ACC112 (cell line): ENCODE measurements around the gene EFHB.
"Not testable (repeated sequence)": the region's sequence is repeated elsewhere in the genome, so short reads cannot be mapped to it uniquely, and the experiment has no call there.

Source experiments
- H2AFZ ChIP-seq: fragments of 200-600 bp; sonication (generic); one replicate; pipeline ENCODE4 v1.6.0; 2017; ENCODE audit warnings: antibody characterized with exemption, low read length; ENCODE audit not compliant: unreplicated experiment
- H3K27ac ChIP-seq: fragments of 200-600 bp; sonication (generic); 2 replicates; pipeline ENCODE4 v1.5.1; 2014; ENCODE audit warnings: low read depth, mild to moderate bottlenecking, antibody characterized with exemption, low read length, moderate library complexity
- H3K27me3 ChIP-seq: fragments of 200-600 bp; sonication (generic); 2 replicates; pipeline ENCODE4 v1.6.1; 2014; ENCODE audit warnings: mild to moderate bottlenecking, antibody characterized with exemption, low read length, moderate library complexity, mixed read lengths; ENCODE audit not compliant: insufficient read depth
- H3K36me3 ChIP-seq: fragments of 200-600 bp; sonication (generic); 2 replicates; pipeline ENCODE4 v1.6.1; 2016; ENCODE audit warnings: mild to moderate bottlenecking, antibody characterized with exemption, low read length, moderate library complexity, mixed read lengths; ENCODE audit not compliant: insufficient read depth
- H3K4me1 ChIP-seq: fragments of 200-600 bp; sonication (generic); one replicate; pipeline ENCODE4 v1.6.1; 2016; ENCODE audit warnings: low read length, mixed read lengths; ENCODE audit not compliant: insufficient read depth, unreplicated experiment, control insufficient read depth
- H3K4me3 ChIP-seq: fragments of 200-600 bp; sonication (generic); 2 replicates; pipeline ENCODE4 v1.5.1; 2014; ENCODE audit warnings: mild to moderate bottlenecking, low read depth, low read length
- H3K79me2 ChIP-seq: fragments of 200-600 bp; sonication (generic); one replicate; pipeline ENCODE4 v1.6.0; 2016; ENCODE audit warnings: low read length; ENCODE audit not compliant: control insufficient read depth, unreplicated experiment, insufficient read depth

EFHB gene

DNA sequence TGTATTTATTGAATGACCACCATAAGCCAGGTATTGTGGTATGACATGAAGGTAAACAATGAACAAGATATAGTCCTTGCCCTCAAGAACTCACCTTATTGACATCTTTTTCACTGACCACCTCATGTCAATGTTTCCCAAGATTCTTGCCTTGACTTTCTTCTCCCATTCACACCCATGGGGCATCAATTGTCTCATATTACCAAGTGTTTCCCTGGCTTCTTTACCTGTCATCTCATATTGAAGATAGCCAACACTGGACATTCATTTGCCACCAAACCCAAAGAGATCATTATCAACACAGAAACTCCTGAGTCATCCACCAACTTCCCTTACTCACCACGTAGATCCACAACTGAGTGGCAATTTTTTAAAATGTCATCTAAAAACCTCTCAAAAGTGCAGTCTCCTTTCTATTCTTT is 2.2 kb downstream of the EFHB start:
- no peak overlapping the region for H2AFZ ChIP-seq
- H3K27ac ChIP-seq = no peak overlapping the region
- no peaks in the 10 kb centered on the region for H3K79me2 ChIP-seq
- H3K27me3 ChIP-seq = no peaks in the 10 kb centered on the region
- H3K36me3 ChIP-seq = no peaks in the 10 kb centered on the region
- H3K4me1 ChIP-seq = peaks cover 6% of the 10 kb centered on the region
- H3K4me3 ChIP-seq = no peak overlapping the region

DNA sequence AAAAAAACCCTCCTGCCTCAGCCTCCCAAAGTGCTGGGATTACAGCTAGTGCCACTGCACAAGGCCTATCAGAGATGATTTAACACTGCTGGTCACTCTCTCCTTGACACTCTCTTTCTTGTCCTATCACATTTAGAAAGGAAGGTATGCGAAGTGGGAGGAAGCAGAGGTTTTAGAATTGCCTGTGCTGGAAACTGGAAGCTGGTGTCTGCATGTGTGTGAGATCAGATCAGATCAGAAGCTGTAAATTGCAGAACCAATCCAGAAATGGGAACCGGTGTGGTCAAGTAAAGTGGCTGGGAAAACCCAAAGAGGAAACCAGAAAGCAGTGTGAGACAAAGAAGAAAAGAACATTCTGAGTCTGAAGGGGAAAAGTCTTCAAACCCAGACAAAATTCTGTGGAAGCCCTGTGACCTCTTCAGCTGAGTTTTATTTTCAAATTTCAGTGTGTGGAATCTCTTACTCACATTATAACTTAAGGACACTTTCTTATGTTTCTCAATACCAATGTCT is 2.8 kb downstream of the EFHB start:
- no peak overlapping the region for H3K4me3 ChIP-seq
- no peaks in the 10 kb centered on the region for H3K36me3 ChIP-seq
- H3K27me3 ChIP-seq = no peaks in the 10 kb centered on the region
- H3K4me1 ChIP-seq = peaks cover 6% of the 10 kb centered on the region
- H2AFZ ChIP-seq = no peak overlapping the region
- H3K79me2 ChIP-seq = no peaks in the 10 kb centered on the region
- no peak overlapping the region for H3K27ac ChIP-seq

DNA sequence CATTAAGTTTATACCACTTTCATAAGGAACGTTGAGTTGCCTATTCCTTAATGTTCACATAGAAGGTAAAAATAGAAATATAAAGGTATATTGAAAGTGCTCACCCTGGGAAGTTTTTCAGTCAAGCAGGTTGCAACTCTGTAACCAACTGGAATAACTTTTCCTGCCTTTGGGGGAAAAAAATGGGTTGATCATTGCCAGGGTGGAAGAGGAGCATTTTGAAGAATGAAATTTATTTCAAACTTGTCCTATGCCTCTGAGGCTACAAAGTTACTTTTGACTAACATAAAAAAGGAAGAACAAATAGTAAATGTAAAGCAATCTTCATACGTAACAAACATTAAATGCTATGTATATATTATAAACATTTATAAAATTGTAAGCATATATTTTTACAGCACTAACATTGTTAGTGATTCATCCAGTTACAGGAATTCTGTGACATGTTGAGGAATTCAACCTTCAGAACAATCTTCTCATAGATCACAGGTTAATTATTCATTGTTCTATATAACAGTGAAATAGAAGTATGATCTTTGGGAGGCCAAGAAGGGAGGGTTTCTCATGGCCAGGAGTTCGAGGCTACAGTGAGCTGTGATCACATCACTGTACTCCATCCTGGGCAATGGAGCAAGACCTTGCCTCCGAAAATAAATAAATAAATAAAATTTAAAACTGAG is 13.5 kb downstream of the EFHB start:
- Histone ChIP-seq H2AFZ (no peak overlapping the region), H3K27ac (no peak overlapping the region), H3K4me3 (no peak overlapping the region), H3K27me3 (no peaks in the 10 kb centered on the region), H3K36me3 (no peaks in the 10 kb centered on the region), H3K4me1 (no peaks in the 10 kb centered on the region), H3K79me2 (no peaks in the 10 kb centered on the region)

DNA sequence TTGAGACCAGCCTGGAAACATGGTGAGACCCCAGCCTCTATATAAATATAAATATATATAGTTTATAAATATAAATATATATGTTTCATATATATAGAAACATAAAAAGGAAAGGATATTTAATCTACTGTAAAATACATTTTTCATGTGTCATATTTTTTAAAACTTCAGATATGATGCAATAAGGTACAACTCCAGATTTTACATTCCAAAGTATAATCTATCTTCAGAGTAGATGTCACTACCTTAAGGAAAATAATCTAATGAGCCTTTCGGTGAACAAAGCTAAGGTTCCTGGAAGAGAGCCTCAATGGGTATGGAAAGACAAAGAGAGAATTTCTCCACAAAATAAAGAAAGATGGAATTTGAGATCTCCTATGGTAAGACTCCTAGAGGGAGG is 16.9 kb downstream of the EFHB start:
- Histone ChIP-seq H3K36me3 (no peaks in the 10 kb centered on the region), H3K4me1 (no peaks in the 10 kb centered on the region), H3K27me3 (no peaks in the 10 kb centered on the region), H3K4me3 (no peak overlapping the region), H2AFZ (no peak overlapping the region), H3K79me2 (no peaks in the 10 kb centered on the region), H3K27ac (no peak overlapping the region)

DNA sequence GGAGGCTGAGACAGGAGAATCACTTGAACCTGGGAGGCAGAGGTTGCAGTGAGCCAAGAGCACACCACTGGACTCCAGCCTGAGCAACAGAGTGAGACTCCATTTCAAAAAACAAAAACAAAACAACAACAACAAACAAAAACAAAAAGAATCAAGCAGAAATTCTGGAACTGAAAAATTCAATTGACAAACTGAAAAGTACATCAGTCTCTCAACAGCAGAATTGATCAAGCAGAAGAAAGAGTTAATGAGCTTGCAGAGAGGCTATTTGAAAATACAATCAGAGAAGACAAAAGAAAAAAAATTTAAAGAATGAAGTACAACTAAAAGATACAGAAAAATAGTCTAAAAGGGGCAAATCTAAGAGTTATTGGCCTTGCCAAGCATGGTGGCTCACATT is 22.6 kb downstream of the EFHB start:
- Histone ChIP-seq H3K27me3 (no peaks in the 10 kb centered on the region), H3K4me3 (no peak overlapping the region), H3K4me1 (no peaks in the 10 kb centered on the region), H2AFZ (no peak overlapping the region), H3K27ac (no peak overlapping the region), H3K79me2 (no peaks in the 10 kb centered on the region), H3K36me3 (no peaks in the 10 kb centered on the region)

DNA sequence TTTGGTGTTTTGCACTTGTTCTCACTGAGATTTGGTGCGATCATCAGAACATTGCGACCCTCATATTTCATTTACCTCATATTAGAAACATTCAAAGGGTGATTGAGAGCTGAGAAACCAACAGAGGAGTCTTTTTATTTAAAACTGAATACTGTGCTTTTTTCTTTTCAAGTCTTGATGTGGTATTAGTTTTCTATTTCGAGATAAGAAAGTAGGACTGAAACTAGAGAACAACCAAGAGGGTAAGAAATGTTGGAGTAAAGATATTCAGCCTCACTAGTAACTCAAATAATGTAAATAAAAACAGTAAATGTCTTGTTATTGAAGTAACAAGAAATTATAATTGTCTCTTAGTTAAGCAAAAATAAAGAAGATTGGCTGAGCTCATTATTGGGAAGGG is 26.5 kb downstream of the EFHB start:
- H3K27ac ChIP-seq = no peak overlapping the region
- H3K4me1 ChIP-seq = no peaks in the 10 kb centered on the region
- no peaks in the 10 kb centered on the region for H3K36me3 ChIP-seq
- no peaks in the 10 kb centered on the region for H3K79me2 ChIP-seq
- no peaks in the 10 kb centered on the region for H3K27me3 ChIP-seq
- no peak overlapping the region for H2AFZ ChIP-seq
- H3K4me3 ChIP-seq = no peak overlapping the region

DNA sequence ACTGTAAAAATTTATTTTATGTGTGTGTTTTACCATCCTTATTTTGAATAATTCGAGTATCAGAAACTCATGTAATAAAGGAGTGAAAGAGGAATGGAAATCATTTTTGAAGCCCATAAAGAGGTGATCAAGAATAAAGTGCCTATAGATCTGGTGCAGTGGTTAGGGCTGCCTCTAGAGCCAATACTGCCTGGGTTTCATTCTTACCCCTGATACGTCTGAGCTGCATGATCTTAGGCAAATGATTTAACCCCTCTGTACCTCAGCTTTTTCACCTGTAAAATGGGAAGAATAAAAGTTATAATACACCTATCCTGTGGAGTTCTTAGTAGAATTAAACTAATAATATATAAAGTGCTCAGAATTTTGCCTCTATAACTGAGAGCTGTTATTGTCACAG is 30.4 kb downstream of the EFHB start:
- H3K79me2 ChIP-seq = no peaks in the 10 kb centered on the region
- H3K27ac ChIP-seq = no peak overlapping the region
- H3K36me3 ChIP-seq = no peaks in the 10 kb centered on the region
- H2AFZ ChIP-seq = no peak overlapping the region
- H3K4me3 ChIP-seq = no peak overlapping the region
- no peaks in the 10 kb centered on the region for H3K27me3 ChIP-seq
- peaks cover 11% of the 10 kb centered on the region for H3K4me1 ChIP-seq

DNA sequence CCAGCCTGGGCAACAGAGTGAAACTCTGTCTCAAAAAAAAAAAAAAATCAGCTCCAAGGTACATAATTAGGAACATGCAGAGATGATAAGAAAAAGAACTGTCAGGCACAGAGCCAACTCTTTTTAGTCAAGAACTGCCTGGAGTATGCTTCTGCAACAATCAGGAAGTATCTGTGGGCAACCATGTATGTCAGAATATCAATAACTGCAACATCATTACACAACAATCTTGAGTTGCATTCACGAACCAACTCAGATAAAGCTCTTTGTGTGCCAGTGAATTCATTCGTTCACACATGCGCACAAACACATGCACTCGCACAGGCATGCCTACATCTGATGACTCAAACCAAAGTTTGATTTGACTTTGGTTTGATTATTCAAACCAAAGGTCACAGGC is 32.1 kb downstream of the EFHB start:
- Histone ChIP-seq H3K27me3 (no peaks in the 10 kb centered on the region), H3K79me2 (no peaks in the 10 kb centered on the region), H3K36me3 (no peaks in the 10 kb centered on the region), H3K27ac (no peak overlapping the region), H3K4me1 (peaks cover 21% of the 10 kb centered on the region), H2AFZ (no peak overlapping the region), H3K4me3 (no peak overlapping the region)

DNA sequence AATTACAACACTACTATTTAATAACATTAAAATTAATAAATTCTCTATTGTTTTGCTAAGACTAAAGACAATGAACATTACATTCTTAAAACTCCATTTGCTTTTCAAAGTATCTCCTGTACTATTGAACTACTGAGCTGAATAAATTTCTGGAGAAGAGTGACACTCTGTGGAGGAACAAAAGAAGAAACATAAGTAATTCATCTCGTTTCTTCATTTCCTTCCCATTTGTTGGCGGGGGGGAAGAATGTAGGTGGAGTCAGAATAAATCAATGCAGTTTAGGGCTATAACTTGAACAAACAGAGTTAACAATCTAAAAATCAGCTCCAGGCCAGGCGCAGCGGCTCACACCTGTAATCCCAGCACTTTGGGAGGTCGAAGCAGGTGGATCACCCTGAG is 32.7 kb downstream of the EFHB start:
- Histone ChIP-seq H3K27ac (no peak overlapping the region), H3K4me1 (peaks cover 21% of the 10 kb centered on the region), H3K36me3 (no peaks in the 10 kb centered on the region), H3K27me3 (no peaks in the 10 kb centered on the region), H3K79me2 (no peaks in the 10 kb centered on the region), H2AFZ (no peak overlapping the region), H3K4me3 (no peak overlapping the region)

DNA sequence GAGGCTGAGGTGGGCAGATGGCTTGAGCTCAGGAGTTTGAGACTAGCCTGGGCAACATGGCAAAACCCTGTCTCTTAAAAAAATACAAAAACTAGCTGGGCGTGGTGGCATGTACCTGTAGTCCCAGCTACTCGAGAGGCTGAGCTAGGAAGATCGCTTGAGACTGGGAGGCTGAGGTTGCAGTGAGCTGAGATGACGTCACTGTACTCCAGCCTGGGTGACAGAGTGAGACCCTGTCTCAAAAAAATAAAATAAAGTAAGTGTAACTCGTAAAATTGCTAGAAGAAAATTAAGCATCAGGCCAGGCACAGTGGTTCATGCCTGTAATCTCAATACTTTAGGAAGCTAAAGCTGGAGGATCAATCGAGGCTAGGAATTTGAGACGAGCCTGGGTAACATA is 34.2 kb downstream of the EFHB start:
- H3K27ac ChIP-seq, H3K36me3 ChIP-seq, H3K4me3 ChIP-seq, H3K79me2 ChIP-seq, H3K27me3 ChIP-seq, H2AFZ ChIP-seq: not testable (repeated sequence)
- peaks cover 21% of the 10 kb centered on the region for H3K4me1 ChIP-seq

DNA sequence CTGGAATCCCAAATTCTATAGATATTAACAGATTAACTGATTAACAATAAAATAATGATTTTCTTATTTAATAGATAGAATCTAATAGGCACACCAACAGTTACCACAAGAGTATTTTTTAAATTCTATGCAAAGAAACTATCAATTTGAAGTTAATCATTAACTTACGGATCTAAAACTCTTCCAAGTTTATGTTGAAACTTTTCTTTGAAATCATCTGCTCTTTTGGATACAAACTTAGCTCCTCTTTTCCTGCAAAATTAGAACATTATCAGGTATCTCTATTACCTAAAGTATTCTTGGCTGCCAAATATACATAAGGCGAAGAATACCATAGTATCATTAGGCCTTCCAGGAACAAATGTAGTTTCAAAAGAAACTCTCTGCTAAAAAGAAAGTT is 34.8 kb downstream of the EFHB start:
- Histone ChIP-seq H3K4me1 (peaks cover 21% of the 10 kb centered on the region), H3K4me3 (no peak overlapping the region), H3K79me2 (no peaks in the 10 kb centered on the region), H2AFZ (peak overlapping the region; percentile 68), H3K36me3 (no peaks in the 10 kb centered on the region), H3K27ac (no peak overlapping the region), H3K27me3 (no peaks in the 10 kb centered on the region)
